PC-9 (cell line): ENCODE data around the gene ING5. TPM values are rescaled to one million over a fixed set of nuclear protein-coding genes. Genes with fewer than 3 reads are reported as not detected.

ENCODE experiments used
- BruUV-seq: library from RNA; stranded (reverse); fragments of 400-500 nt; replicated peaks from 2 replicates; lab custom pipeline; 2021; lab: Mats Ljungman, UMichigan
- CTCF ChIA-PET: fragments of 300-600 bp; sonication (Branson Sonifier 250); formaldehyde crosslinking; loops from one replicate; lab custom pipeline; 2022; ENCODE audit warnings: antibody characterized with exemption; lab: Charles Lee
- POLR2A ChIA-PET: fragments of 300-600 bp; sonication (Branson Sonifier 250); formaldehyde crosslinking; loops from one replicate; lab custom pipeline; 2022; ENCODE audit warnings: antibody characterized with exemption; ENCODE audit not compliant: unreplicated experiment; lab: Charles Lee
- DNase-seq, 2 experiments: peaks; one replicate each; pipeline versions ENCODE4 v3.0.0 to v3.0.0-alpha.2; 2015 to 2022; ENCODE audit warnings: mixed read lengths in 1 of 2
- H2AFZ ChIP-seq: fragments of 200-600 bp; sonication (generic); 2 replicates; pipeline ENCODE4 v1.8.1; 2017; ENCODE audit warnings: antibody characterized with exemption
- H3F3A ChIP-seq: fragments of 200-600 bp; sonication (generic); 2 replicates; pipeline ENCODE4 v1.8.1; 2017; ENCODE audit warnings: antibody characterized with exemption, mild to moderate bottlenecking, low read depth; ENCODE audit not compliant: insufficient read depth
- H3K27ac ChIP-seq: fragments of 200-600 bp; sonication (generic); 2 replicates; pipeline ENCODE4 v1.6.1; 2016; ENCODE audit warnings: mixed run types
- H3K27me3 ChIP-seq: fragments of 200-600 bp; sonication (generic); 2 replicates; pipeline ENCODE4 v1.6.1; 2016; ENCODE audit warnings: low read depth, mixed run types; ENCODE audit not compliant: insufficient read depth
- H3K36me3 ChIP-seq: fragments of 200-600 bp; sonication (generic); 2 replicates; pipeline ENCODE4 v1.6.1; 2016; ENCODE audit warnings: low read depth, mixed run types
- H3K4me1 ChIP-seq: fragments of 200-600 bp; sonication (generic); replicated peaks from 2 replicates; pipeline ENCODE4 v1.6.1; 2016; ENCODE audit warnings: mixed run types; ENCODE audit not compliant: insufficient read depth
- H3K4me2 ChIP-seq: fragments of 200-600 bp; sonication (generic); 2 replicates; pipeline ENCODE4 v1.6.1; 2017; ENCODE audit warnings: mixed run types
- H3K4me3 ChIP-seq: fragments of 200-600 bp; sonication (generic); 2 replicates; pipeline ENCODE4 v1.6.1; 2016; ENCODE audit warnings: mixed run types
- H3K79me2 ChIP-seq: fragments of 200-600 bp; sonication (generic); 2 replicates; pipeline ENCODE4 v1.6.1; 2017; ENCODE audit warnings: low read depth, mixed run types
- H3K9me2 ChIP-seq: fragments of 200-600 bp; sonication (generic); 2 replicates; pipeline ENCODE4 v1.8.1; 2017; ENCODE audit warnings: mild to moderate bottlenecking; ENCODE audit not compliant: insufficient read depth
- H3K9me3 ChIP-seq: fragments of 200-600 bp; sonication (generic); 2 replicates; pipeline ENCODE4 v1.8.1; 2016; ENCODE audit warnings: low read depth; ENCODE audit not compliant: insufficient read depth
- H4K20me1 ChIP-seq: fragments of 200-600 bp; sonication (generic); 2 replicates; pipeline ENCODE4 v1.8.1; 2017; ENCODE audit not compliant: insufficient read depth
- CTCF ChIP-seq: fragments of 200-600 bp; sonication (generic); conservative IDR thresholded peaks from 2 replicates; pipeline ENCODE4 v1.6.1; 2017; ENCODE audit warnings: mixed run types, antibody characterized with exemption, mild to moderate bottlenecking, moderate library complexity
- EZH2 ChIP-seq: fragments of 200-600 bp; sonication (generic); IDR thresholded peaks from 2 replicates; pipeline ENCODE4 v1.8.0; 2017; ENCODE audit warnings: antibody characterized with exemption, low read depth
- intact Hi-C: fragments of 100-400 bp; cut with micrococcal nuclease; formaldehyde crosslinking; loops from one replicate; pipeline ENCODE4 v1.10.0; 2022; ENCODE audit not compliant: unreplicated experiment
- total RNA-seq: library from RNA; stranded (reverse); gene quantifications from 2 replicates; pipeline ENCODE4 v1.2.3, GENCODE V29; 2021

The ING5 gene
- total RNA-seq, 1 experiment from 2014 or later: 79.7 TPM

GRCh38 chr2:241760301-241760771 lies 58.5 kb downstream of the ING5 start:
- no TSS peak for BruUV-seq
- ChIA-PET POLR2A (no interaction called here), CTCF (no interaction called here)
- TF ChIP-seq CTCF (no peak), EZH2 (no peak)
- H3K9me2 ChIP-seq: no peaks in the 10 kb centered on the region
- peaks cover 15% of the 10 kb centered on the region; the same call in 1 of the 2 replicates for H3F3A ChIP-seq
- H3K4me3 ChIP-seq: no peak overlapping the region
- H3K9me3 ChIP-seq: no peaks in the 10 kb centered on the region
- H3K4me2 ChIP-seq: no peak overlapping the region
- H3K27ac ChIP-seq: no peak overlapping the region
- peaks cover 32% of the 10 kb centered on the region for H4K20me1 ChIP-seq
- H3K4me1 ChIP-seq: no peaks in the 10 kb centered on the region
- no peak for DNase-seq
- no peak overlapping the region for H2AFZ ChIP-seq
- H3K79me2 ChIP-seq: no peaks in the 10 kb centered on the region
- intact Hi-C loops: no loop called here
- H3K27me3 ChIP-seq: no peaks in the 10 kb centered on the region
- peaks cover 17% of the 10 kb centered on the region for H3K36me3 ChIP-seq

GRCh38 chr2:241762321-241762932 lies 60.6 kb downstream of the ING5 start:
- no peaks in the 10 kb centered on the region for H3K9me3 ChIP-seq
- H3K27me3 ChIP-seq: no peaks in the 10 kb centered on the region
- no peaks in the 10 kb centered on the region for H3K9me2 ChIP-seq
- peaks cover 5% of the 10 kb centered on the region; the same call in 1 of the 2 replicates for H3F3A ChIP-seq
- H4K20me1 ChIP-seq: peaks cover 32% of the 10 kb centered on the region
- H3K4me2 ChIP-seq: no peak overlapping the region
- no peak overlapping the region for H3K4me3 ChIP-seq
- CTCF ChIA-PET: interaction anchor here (0.6 kb wide), 2 partner anchors 38 to 113 kb away, joined by 3 read pairs; no protein-coding TSS in a partner anchor
- no TSS peak for BruUV-seq
- peak in 1 of 2 experiments; percentile 68 for DNase-seq
- H3K4me1 ChIP-seq: no peaks in the 10 kb centered on the region
- POLR2A ChIA-PET: interaction anchor here (0.6 kb wide), 3 partner anchors 17 to 1197 kb away, joined by 3 read pairs; no protein-coding TSS in a partner anchor
- peaks cover 9% of the 10 kb centered on the region for H3K36me3 ChIP-seq
- H2AFZ ChIP-seq: no peak overlapping the region
- H3K27ac ChIP-seq: no peak overlapping the region
- no peaks in the 10 kb centered on the region for H3K79me2 ChIP-seq
- no peak for TF ChIP-seq EZH2
- TF ChIP-seq CTCF: no peak
- intact Hi-C loops: no loop called here

GRCh38 chr2:241762933-241763369 lies 61.1 kb downstream of the ING5 start:
- CTCF ChIA-PET: interaction anchor here (0.6 kb wide), 2 partner anchors 38 to 113 kb away, joined by 3 read pairs; no protein-coding TSS in a partner anchor
- TF ChIP-seq CTCF: no peak
- no peak for TF ChIP-seq EZH2
- Histone ChIP-seq H4K20me1 (peaks cover 32% of the 10 kb centered on the region), H3K27me3 (no peaks in the 10 kb centered on the region), H3K36me3 (peaks cover 9% of the 10 kb centered on the region), H3K9me3 (no peaks in the 10 kb centered on the region), H3K4me1 (no peaks in the 10 kb centered on the region), H3K9me2 (no peaks in the 10 kb centered on the region), H3F3A (peaks cover 4% of the 10 kb centered on the region; the same call in 1 of the 2 replicates), H3K4me2 (no peak overlapping the region), H3K79me2 (no peaks in the 10 kb centered on the region), H3K27ac (no peak overlapping the region), H3K4me3 (no peak overlapping the region), H2AFZ (no peak overlapping the region)
- intact Hi-C loops: no loop called here
- peak in 1 of 2 experiments; percentile 44 for DNase-seq
- BruUV-seq: no TSS peak
- POLR2A ChIA-PET: interaction anchor here (0.6 kb wide), 2 partner anchors 61 to 1197 kb away, joined by 3 read pairs; no protein-coding TSS in a partner anchor
